Spinal cord (tissue), 10 donors: Measurements from ENCODE around the gene PCSK2. TPM values are rescaled to one million over a fixed set of nuclear protein-coding genes. Genes with fewer than 3 reads are reported as not detected.
A peak's percentile ranks its signal among the peaks of the same experiment; 100 is the strongest.

ENCODE experiments used
- DNase-seq, 6 donors: peaks; one replicate each; pipeline versions ENCODE4 v3.0.0 to v3.0.0-alpha.2; 2013 to 2015; ENCODE audit warnings: low spot score in 6 of 6, low read depth in 4 of 6
- H3K27ac ChIP-seq: one replicate; pipeline ENCODE4 v1.5.1; 2013; ENCODE audit warnings: low read depth, low read length, control low read depth
- H3K27me3 ChIP-seq: one replicate; pipeline ENCODE4 v1.6.1; 2013; ENCODE audit warnings: low read length; ENCODE audit not compliant: control insufficient read depth, insufficient read depth
- H3K36me3 ChIP-seq: one replicate; pipeline ENCODE4 v1.6.1; 2013; ENCODE audit warnings: low read length; ENCODE audit not compliant: control insufficient read depth, insufficient read depth
- H3K4me1 ChIP-seq: one replicate; pipeline ENCODE4 v1.6.1; 2013; ENCODE audit warnings: low read length; ENCODE audit not compliant: control insufficient read depth, insufficient read depth
- H3K4me3 ChIP-seq: one replicate; pipeline ENCODE4 v1.5.1; 2013; ENCODE audit warnings: low read depth, low read length, control low read depth
- H3K9me3 ChIP-seq: one replicate; pipeline ENCODE4 v1.6.1; 2013; ENCODE audit warnings: low read length; ENCODE audit not compliant: control insufficient read depth, insufficient read depth
- WGBS: methylation state at CpG from one replicate; pipeline ENCODE4 v1.1.5; 2013; ENCODE audit warnings: missing lambda C conversion rate; ENCODE audit not compliant: insufficient coverage; 5-methylcytosine and 5-hydroxymethylcytosine counted together
- polyA plus RNA-seq, 2 donors: library from polyadenylated mRNA; unstranded; fragments of 120-200 nt; gene quantifications; one replicate each; pipeline ENCODE4 v1.2.1, GENCODE V29; 2013; ENCODE audit not compliant: insufficient read length in 2 of 2
- total RNA-seq, 2 donors: library from RNA; depleted of rRNA in 1 of 2; stranded (reverse); fragments of 120-200 nt in 1 of 2; fragments of >200 nt in 1 of 2; gene quantifications; one replicate each; pipeline versions ENCODE4 v1.2.3 to v1.2.4, GENCODE V29; 2013 to 2014
- donor health status: healthy.

PCSK2 gene
- total and polyA plus RNA-seq, 4 donors: 6.6 to 28.0 (median 23.6) TPM

DNA sequence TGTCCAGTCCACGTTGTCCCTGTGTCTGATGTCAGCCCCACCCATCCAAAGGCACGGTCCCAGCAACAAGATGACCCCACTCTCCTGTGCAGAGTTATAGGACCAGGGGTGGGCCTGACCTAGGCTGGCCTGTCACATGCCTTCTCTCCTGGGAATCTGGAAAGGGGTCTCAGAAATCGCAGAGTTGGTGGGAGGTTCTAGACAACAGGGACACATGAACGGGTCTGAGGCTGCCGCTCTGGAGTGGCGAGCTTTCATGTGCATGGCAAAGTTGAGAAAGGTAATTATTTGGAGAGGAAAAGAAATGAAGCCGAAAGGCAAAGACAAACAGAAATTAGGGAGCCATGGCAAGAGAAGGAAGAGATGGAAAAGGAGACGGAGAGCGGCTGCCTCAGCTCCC, 274.9 kb downstream of the PCSK2 start:
- Histone ChIP-seq H3K4me3 (no peak overlapping the region), H3K4me1 (peaks cover 15% of the 10 kb centered on the region), H3K36me3 (no peaks in the 10 kb centered on the region), H3K9me3 (no peaks in the 10 kb centered on the region), H3K27me3 (peaks cover 5% of the 10 kb centered on the region), H3K27ac (no peak overlapping the region)
- DNase-seq: no peak
- WGBS: 93% methylated on average over 9 of the region's 9 CpGs

DNA sequence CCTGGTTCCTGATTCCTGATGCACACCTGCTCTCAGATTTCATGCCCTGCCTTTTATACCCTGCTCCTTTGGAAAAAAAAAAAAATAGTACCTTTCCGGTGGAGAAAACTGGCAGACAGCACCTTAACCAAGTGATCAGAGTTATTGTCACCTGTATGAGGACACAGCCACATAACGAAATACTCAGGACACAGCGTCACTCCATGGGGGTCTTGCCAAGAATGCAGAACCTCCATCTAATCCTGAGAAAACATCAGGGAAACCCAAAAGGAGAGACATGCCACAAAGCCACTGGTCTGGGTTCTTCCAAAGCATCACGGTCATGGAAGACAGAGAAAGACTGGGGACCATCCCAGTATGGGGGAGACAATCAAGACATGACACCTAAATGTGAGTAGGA, 275.3 kb downstream of the PCSK2 start:
- Histone ChIP-seq H3K27me3 (peaks cover 5% of the 10 kb centered on the region), H3K36me3 (no peaks in the 10 kb centered on the region), H3K27ac (no peak overlapping the region), H3K9me3 (no peaks in the 10 kb centered on the region), H3K4me3 (no peak overlapping the region), H3K4me1 (peaks cover 15% of the 10 kb centered on the region)
- WGBS: 87% methylated on average over 4 of the region's 4 CpGs
- DNase-seq: no peak

DNA sequence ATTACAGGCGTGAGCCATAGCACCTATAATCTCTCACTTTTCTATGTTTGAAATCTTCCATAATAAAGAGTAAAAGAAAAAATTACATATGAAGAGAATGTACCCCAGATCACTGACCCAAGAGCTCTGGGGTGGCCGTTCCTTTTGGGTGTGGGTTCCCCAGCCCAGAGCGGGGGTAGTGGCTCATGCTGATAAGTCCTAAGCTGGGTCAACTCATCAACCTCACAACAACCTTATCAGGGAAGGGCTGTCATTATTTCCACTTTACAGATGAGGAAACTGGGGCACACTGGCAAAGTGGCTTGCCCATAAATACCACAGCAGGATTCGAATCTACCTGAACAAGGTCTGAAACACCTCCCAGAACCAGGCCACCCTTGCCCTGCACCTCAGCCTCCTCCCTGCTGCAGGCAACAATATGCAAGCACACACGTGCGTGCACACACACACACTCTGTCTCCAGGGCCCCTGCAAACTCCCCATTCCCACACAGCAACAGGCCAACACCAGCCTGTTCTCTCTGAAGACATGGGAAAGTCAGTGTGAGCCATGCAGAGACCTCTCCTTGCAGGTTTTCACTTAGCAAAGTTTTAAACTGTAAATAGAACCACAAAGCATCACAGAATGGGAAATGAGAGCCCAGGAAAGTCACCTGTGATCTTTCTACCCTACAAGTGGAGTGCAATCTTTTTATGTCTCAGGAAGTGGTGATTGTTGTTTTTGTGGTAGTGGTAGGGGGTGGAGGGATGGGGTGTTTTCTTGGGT, 276.6 kb downstream of the PCSK2 start:
- Histone ChIP-seq H3K9me3 (no peaks in the 10 kb centered on the region), H3K27me3 (peaks cover 5% of the 10 kb centered on the region), H3K4me3 (no peak overlapping the region), H3K36me3 (no peaks in the 10 kb centered on the region), H3K4me1 (peaks cover 15% of the 10 kb centered on the region), H3K27ac (no peak overlapping the region)
- 85% methylated on average over 5 of the region's 6 CpGs for WGBS
- DNase-seq: no peak

DNA sequence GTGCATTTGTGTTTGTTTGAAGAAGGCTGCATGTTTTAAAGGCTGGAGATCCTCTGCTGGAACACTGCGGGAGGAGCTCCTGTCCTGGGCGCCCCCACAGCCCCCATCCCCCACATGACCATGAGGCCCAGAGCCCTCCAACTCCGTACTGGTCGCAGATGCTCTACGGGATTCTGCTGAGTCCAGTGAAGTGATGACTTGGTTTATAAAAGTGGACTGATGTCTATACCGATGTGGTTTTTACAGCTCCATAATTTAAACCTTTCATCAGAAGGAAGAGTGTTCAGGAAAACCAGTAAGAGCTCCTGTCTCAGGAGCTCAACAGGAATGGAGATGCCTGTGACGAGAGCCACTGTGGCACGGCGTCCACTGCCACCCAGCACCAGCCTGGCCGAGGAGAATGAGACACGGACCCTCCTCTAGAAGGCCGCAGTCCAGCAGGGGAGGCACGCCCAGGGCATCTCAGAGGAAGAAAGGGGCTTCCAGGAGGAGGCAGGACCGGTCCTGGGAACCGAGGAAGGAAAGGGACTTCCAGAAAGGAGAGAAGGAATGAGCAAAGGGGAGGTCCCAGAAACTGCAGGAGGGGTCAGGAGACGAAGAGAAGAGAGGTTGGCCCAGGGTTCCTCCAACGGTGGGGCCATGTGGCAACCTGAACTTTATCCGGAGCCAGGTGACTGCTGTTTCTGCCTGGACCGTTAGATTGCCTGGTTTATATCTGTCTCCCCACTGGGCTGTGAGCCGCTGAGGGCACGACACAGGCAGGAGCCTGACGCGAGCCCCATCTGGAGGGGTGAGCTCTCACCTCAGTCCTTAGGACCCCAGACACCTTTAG, 277.4 kb downstream of the PCSK2 start:
- Histone ChIP-seq H3K9me3 (no peaks in the 10 kb centered on the region), H3K36me3 (no peaks in the 10 kb centered on the region), H3K4me1 (peaks cover 15% of the 10 kb centered on the region), H3K27me3 (peaks cover 5% of the 10 kb centered on the region), H3K27ac (no peak overlapping the region), H3K4me3 (no peak overlapping the region)
- no peak for DNase-seq
- WGBS: 39% methylated on average over 17 of the region's 23 CpGs

DNA sequence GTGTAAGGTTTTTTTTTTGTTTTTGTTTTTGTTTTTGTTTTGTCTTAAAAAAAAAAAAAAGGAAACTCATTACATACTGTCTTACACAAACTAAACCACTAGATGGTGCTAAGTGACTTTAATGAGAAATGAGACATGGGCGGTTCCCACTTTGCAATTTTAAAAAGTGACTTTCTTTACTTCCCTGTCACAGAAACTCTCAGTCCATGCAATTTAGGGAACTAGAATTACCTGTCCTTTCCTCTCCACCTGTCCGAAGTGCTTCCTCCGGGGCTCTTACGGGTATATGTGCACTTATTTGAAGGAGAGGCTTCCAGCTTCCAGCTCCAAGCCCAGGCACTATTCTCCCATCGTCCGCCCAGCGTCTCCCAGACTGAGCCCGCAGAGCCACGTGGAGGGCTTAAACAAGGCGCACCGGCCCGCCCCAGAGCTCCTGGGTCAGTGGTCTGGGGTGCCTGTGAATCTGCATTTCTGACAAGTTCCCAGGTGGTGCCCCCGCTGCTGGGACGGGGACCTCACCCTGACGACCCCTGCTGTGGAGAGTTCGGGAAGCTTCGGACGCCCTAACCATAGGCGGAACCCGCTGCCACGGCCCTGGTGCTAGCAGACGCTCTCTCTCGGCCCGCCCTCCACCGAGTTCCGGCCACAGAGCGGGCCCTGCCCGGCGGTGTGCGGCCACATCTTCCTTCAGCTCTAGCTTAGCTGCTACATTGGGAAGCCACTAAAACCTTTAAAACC, 278.2 kb downstream of the PCSK2 start:
- peaks cover 15% of the 10 kb centered on the region for H3K4me1 ChIP-seq
- peak; percentile 38 to 88 (median 55) for DNase-seq
- no peaks in the 10 kb centered on the region for H3K36me3 ChIP-seq
- H3K27me3 ChIP-seq: peaks cover 5% of the 10 kb centered on the region
- H3K9me3 ChIP-seq: no peaks in the 10 kb centered on the region
- peak overlapping the region; percentile 53 for H3K4me3 ChIP-seq
- WGBS: 3% methylated on average over 28 of the region's 30 CpGs
- no peak overlapping the region for H3K27ac ChIP-seq

DNA sequence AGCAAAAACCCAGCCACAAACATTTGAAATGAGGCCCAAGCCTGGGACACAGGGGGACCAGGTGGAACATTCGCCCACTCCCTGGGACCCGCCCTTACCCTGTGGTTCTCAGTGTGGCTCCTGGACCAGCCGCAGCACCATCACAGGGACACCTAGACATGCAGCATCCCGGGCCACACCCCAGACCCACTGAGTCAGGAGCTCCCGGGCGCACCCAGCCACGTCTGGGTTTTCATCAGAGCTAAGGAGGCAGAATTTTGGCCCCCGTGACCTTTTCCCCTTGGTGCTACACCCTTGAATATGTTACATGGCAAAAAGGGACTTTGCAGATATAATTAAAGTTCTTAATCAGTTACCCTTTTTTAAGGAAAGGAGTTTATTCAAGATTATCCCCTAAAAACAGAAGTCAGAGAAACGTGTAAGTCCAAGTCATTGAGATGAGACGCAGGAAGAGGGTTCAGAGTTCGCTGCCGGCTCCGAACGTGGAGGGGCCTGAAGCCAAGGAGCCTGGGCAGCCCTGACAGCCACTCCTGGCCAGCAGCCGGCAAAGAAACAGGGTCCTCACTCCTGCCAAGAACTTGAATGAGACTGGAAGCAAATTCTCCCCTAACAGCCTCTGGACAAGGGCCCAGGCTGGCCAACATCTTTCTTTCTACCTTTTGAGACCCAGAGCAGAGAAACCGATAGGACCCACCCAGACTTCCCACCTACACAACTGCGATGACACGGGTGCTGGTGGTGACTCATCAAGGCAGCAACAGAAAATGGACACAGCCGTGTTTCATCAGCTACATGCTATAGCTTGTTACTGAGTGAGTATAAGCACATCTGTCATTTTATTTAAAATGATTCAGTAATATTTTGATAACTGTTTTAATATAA, 279.0 kb downstream of the PCSK2 start:
- Histone ChIP-seq H3K9me3 (no peaks in the 10 kb centered on the region), H3K27me3 (peaks cover 5% of the 10 kb centered on the region), H3K4me3 (no peak overlapping the region), H3K4me1 (peaks cover 15% of the 10 kb centered on the region), H3K36me3 (no peaks in the 10 kb centered on the region), H3K27ac (no peak overlapping the region)
- peak in 1 of 6 donors; percentile 41 for DNase-seq
- 78% methylated on average over 13 of the region's 19 CpGs for WGBS

DNA sequence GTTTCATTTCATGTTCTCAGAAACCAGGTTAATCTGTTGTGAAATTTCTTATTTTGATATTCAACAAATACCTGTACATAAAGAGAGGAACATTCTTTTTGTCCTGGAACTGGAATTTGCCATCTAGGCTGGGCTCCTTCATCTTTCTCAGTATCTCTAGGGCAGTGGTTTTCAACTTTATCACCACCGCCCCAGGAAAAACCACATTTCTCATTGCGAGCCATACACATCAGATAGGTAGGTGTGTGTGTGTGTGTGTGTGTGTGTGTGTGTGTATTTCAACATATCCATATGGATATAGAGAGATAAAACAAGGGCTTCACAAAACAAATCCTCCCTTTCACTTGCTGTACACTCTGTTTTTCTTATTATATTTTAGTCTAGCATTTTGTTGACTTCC, 280.2 kb downstream of the PCSK2 start:
- no peaks in the 10 kb centered on the region for H3K36me3 ChIP-seq
- H3K4me1 ChIP-seq: peaks cover 15% of the 10 kb centered on the region
- no peak overlapping the region for H3K27ac ChIP-seq
- H3K27me3 ChIP-seq: peaks cover 5% of the 10 kb centered on the region
- no CpG with 5 or more reads among the region's 2 CpGs for WGBS
- DNase-seq: no peak
- no peaks in the 10 kb centered on the region for H3K9me3 ChIP-seq
- H3K4me3 ChIP-seq: no peak overlapping the region

DNA sequence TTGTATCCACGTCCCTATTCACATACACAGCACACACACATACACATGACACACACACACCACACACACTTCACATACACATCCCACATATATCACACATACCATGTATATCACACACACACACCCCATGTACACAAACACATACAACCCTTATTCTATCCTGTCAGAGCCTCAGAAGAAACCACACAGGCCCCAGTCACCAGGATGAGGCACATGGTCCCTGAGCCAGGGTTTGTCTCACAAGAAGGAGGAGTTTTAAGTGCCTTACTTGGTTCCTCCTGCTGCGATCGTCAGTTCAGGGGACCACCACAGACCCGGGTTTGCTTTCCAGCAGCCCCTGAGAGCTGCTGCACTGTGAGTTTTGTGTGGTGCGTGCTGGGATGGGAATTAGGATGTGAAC, 280.7 kb downstream of the PCSK2 start:
- H3K27ac ChIP-seq: no peak overlapping the region
- no peaks in the 10 kb centered on the region for H3K36me3 ChIP-seq
- no peak overlapping the region for H3K4me3 ChIP-seq
- H3K9me3 ChIP-seq: no peaks in the 10 kb centered on the region
- peaks cover 5% of the 10 kb centered on the region for H3K27me3 ChIP-seq
- DNase-seq: no peak
- WGBS: 87% methylated on average over 5 of the region's 5 CpGs
- H3K4me1 ChIP-seq: peaks cover 15% of the 10 kb centered on the region

DNA sequence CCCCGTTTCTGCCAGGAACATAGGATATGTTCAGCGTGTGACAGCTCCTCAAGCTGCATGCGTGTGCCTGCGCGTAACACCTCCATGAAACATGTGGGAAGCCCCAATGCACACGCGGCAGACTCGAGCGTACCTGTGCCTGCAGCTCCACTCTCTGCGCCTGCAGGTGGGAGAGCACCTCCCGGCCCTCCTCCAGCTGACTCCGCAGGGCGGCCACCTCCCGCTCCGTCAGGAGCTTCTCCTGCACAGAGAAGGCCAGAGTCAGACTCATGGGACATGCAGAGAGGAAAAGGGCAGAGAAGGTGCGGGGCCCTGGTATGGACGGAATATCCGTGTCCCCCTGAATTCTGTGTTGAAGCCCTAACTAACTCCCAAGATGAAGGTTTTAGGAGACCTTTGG, 281.9 kb downstream of the PCSK2 start:
- WGBS: 89% methylated on average over 15 of the region's 18 CpGs
- Histone ChIP-seq H3K27me3 (peaks cover 5% of the 10 kb centered on the region), H3K4me1 (peaks cover 15% of the 10 kb centered on the region), H3K27ac (no peak overlapping the region), H3K4me3 (no peak overlapping the region), H3K36me3 (no peaks in the 10 kb centered on the region), H3K9me3 (no peaks in the 10 kb centered on the region)
- DNase-seq: no peak
